ENCODE data around the gene MRPL54.
"Not testable (repeated sequence)": the region's sequence is repeated elsewhere in the genome, so short reads cannot be mapped to it uniquely, and the experiment has no call there.

Gene MRPL54

DNA sequence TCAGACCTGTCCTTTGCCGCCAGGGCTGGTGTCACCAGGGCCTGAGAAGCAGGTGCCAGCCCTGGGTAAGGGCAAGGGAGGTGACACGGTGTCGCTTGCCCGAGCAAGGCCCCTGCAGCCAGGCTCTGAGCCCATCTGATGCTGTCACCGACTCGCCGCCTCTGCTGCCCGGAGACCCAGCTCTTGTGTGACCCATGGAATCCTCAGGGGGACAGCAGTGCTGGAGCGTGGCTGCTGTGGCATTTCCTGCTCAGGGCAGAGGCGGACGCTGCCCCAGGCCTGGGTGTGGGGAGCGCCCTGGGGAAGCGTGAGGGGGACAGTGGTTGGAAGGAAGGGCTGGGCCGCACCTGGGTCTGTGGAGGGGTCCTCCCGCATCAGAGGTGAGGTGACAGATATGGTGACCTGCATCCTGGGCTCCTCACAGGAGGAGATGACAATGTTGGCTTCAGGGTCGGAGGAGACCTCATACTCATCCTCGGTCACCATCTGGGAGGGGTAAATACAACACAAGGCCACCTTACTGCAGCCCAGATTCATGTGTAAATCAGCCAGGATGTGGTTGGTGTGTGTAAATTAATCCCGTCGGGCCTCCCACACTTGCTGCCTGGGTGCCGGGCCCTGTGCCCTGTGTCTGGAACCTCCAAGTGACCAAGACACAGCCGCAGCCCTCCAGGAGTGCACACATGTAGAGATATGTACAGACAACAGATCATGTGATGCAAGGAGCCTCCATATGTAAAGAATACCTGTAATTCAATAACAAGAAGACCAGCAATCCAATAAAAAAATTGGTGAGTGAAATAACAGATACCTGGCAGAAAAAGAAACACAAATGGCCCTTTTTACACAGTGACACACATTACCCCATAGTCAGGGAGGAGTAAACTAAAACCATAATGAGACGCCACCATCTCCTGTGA is 51.3 kb downstream of the MRPL54 start:
- no peaks in the 10 kb centered on the region for H3K27me3 ChIP-seq (ENCODE audit: control insufficient read depth, insufficient read depth, low read length)
- no peaks in the 10 kb centered on the region for H3K9me3 ChIP-seq (ENCODE audit: control insufficient read depth, low read length)
- no peak overlapping the region for H3K9ac ChIP-seq (ENCODE audit: low read length)
- no peaks in the 10 kb centered on the region for H3K4me1 ChIP-seq (ENCODE audit: control insufficient read depth, insufficient read depth, low read length)
- H3K36me3 ChIP-seq (ENCODE audit: control insufficient read depth, insufficient read depth, low read length), result no peaks in the 10 kb centered on the region
- no peak overlapping the region for H3K4me3 ChIP-seq (ENCODE audit: low read length)

GRCh38 chr19:3814648-3815047 is 52.2 kb downstream of the MRPL54 start:
- Histone ChIP-seq H3K4me3 (ENCODE audit: low read length) (no peak overlapping the region), H3K4me1 (ENCODE audit: control insufficient read depth, insufficient read depth, low read length) (no peaks in the 10 kb centered on the region), H3K9me3 (ENCODE audit: control insufficient read depth, low read length) (no peaks in the 10 kb centered on the region), H3K9ac (ENCODE audit: low read length) (no peak overlapping the region), H3K36me3 (ENCODE audit: control insufficient read depth, insufficient read depth, low read length) (no peaks in the 10 kb centered on the region), H3K27me3 (ENCODE audit: control insufficient read depth, insufficient read depth, low read length) (no peaks in the 10 kb centered on the region)

GRCh38 chr19:3816148-3816547 is 53.7 kb downstream of the MRPL54 start:
- not testable (repeated sequence) for H3K4me1 ChIP-seq (ENCODE audit: control insufficient read depth, insufficient read depth, low read length); H3K4me3 ChIP-seq (ENCODE audit: low read length); H3K27me3 ChIP-seq (ENCODE audit: control insufficient read depth, insufficient read depth, low read length); H3K9me3 ChIP-seq (ENCODE audit: control insufficient read depth, low read length); H3K36me3 ChIP-seq (ENCODE audit: control insufficient read depth, insufficient read depth, low read length); H3K9ac ChIP-seq (ENCODE audit: low read length)

DNA sequence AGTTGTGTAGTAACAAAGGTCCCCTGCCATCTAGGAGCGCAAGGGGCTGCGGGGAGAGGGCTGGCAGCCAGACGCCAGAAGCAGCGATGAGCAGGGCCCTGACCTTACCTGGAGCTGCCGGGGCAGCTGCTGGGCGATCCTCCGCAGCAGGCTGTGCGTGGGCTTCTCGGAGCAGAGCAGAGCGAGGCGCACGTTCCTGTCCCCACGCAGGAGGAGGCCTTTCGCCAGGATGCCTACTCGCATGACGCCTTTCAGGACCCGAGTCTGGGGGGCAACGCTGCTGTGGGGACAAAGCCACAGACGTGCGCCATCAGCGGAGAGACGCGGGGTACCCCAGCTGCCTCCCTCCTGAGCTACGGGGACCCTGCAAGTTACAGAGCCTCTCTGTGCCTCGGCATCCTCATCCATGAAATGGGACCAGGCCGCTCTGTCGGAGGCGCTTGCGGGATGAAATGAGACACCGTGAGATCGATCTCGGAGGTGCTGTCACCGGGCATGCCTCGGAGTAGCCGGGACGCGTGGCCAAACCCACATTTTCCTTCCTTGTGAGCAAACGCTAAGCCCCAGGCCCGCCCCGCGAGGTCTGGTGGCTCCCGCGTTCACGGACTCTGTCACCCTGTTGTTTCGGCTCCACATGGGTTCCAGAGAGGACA is 54.2 kb downstream of the MRPL54 start:
- H3K4me1 ChIP-seq (ENCODE audit: control insufficient read depth, insufficient read depth, low read length), result no peaks in the 10 kb centered on the region
- H3K9me3 ChIP-seq (ENCODE audit: control insufficient read depth, low read length), result no peaks in the 10 kb centered on the region
- no peaks in the 10 kb centered on the region for H3K36me3 ChIP-seq (ENCODE audit: control insufficient read depth, insufficient read depth, low read length)
- no peak overlapping the region for H3K9ac ChIP-seq (ENCODE audit: low read length)
- no peak overlapping the region for H3K4me3 ChIP-seq (ENCODE audit: low read length)
- H3K27me3 ChIP-seq (ENCODE audit: control insufficient read depth, insufficient read depth, low read length), result no peaks in the 10 kb centered on the region

Data from mucosa of stomach (tissue), 1 donor.